ENCODE data around the gene CABP7. TPM values are rescaled to one million over a fixed set of nuclear protein-coding genes. Genes with fewer than 3 reads are reported as not detected.
A peak's percentile ranks its signal among the peaks of the same experiment; 100 is the strongest.

CABP7 gene
- total and polyA plus RNA-seq, 2 of the 13 experiments (the other 11 are each of a cell fraction or from before 2014, with no cell fraction given) = 0.08 TPM; not detected in 1

- TF ChIP-seq MYPOP (CRISPR knock-in tag; IDR thresholded peaks at IDR 0.05) = peak; percentile 36; the same call in 1 of the 2 replicates
- TF ChIP-seq HNF4A (CRISPR knock-in tag; IDR thresholded peaks at IDR 0.05) = peak; percentile 84
- TF ChIP-seq ZNF543 (CRISPR knock-in tag; IDR thresholded peaks at IDR 0.05) = 0 out of 2 replicates have a peak, but pooled peaks have one; percentile 1
- TF ChIP-seq SIN3A (IDR thresholded peaks at IDR 0.05; ENCODE audit: borderline replicate concordance, low read depth, low read length) = 0 out of 2 replicates have a peak, but pooled peaks have one; percentile 22
- TF ChIP-seq FOXP1 (IDR thresholded peaks at IDR 0.05) = no peak
- TF ChIP-seq FOXP1 (CRISPR knock-in tag; IDR thresholded peaks at IDR 0.05) = 0 out of 2 replicates have a peak, but pooled peaks have one; percentile 10
- TF ChIP-seq ZNF572 (CRISPR knock-in tag; IDR thresholded peaks at IDR 0.05) = no peak
- TF ChIP-seq TRIM22 (IDR thresholded peaks at IDR 0.05) = no peak
- TF ChIP-seq HNF1B (CRISPR knock-in tag; IDR thresholded peaks at IDR 0.05) = no peak; the same call in 1 of the 2 replicates
- TF ChIP-seq ZNF264 (CRISPR knock-in tag; IDR thresholded peaks at IDR 0.05) = peak; percentile 26; the same call in 1 of the 2 replicates
- TF ChIP-seq ADNP (CRISPR knock-in tag; IDR thresholded peaks at IDR 0.05) = no peak
- no peak for TF ChIP-seq ZNF205 (CRISPR knock-in tag; IDR thresholded peaks at IDR 0.05)
- TF ChIP-seq ZGPAT (CRISPR knock-in tag; IDR thresholded peaks at IDR 0.05) = peak; percentile 54
- TF ChIP-seq ZNF629 (CRISPR knock-in tag; conservative IDR thresholded peaks at IDR 0.05) = 0 out of 2 replicates have a peak, but pooled peaks have one; percentile 13
- peak; percentile 65; the same call in 1 of the 2 replicates for TF ChIP-seq ZNF230 (CRISPR knock-in tag; IDR thresholded peaks at IDR 0.05)
- TF ChIP-seq TFAP4 (IDR thresholded peaks at IDR 0.05; ENCODE audit: borderline replicate concordance, low read depth) = 0 out of 2 replicates have a peak, but pooled peaks have one; percentile 18
- TF ChIP-seq REL (CRISPR knock-in tag; conservative IDR thresholded peaks at IDR 0.05) = 0 out of 2 replicates have a peak, but pooled peaks have one; percentile 41
- TF ChIP-seq ZNF576 (CRISPR knock-in tag; IDR thresholded peaks at IDR 0.05) = no peak; the same call in 1 of the 2 replicates
- peak; percentile 43; the same call in 1 of the 3 replicates for TF ChIP-seq MXI1 (IDR thresholded peaks at IDR 0.05; ENCODE audit: borderline replicate concordance, low read depth, low read length)
Measured at GRCh38 chr22:29765905-29766631, 46.3 kb downstream of the CABP7 start (continued).
